Measurements from ENCODE around the gene TNFRSF1A.

- TF ChIP-seq POLR2AphosphoS5 (IDR thresholded peaks at IDR 0.05; ENCODE audit: insufficient read depth in 1 of 2, low read depth in 1 of 2) (peak; percentile 65 to 84), POLR2A (IDR thresholded peaks at IDR 0.05) (no peak)
- TF ChIP-seq, protein P1, sequence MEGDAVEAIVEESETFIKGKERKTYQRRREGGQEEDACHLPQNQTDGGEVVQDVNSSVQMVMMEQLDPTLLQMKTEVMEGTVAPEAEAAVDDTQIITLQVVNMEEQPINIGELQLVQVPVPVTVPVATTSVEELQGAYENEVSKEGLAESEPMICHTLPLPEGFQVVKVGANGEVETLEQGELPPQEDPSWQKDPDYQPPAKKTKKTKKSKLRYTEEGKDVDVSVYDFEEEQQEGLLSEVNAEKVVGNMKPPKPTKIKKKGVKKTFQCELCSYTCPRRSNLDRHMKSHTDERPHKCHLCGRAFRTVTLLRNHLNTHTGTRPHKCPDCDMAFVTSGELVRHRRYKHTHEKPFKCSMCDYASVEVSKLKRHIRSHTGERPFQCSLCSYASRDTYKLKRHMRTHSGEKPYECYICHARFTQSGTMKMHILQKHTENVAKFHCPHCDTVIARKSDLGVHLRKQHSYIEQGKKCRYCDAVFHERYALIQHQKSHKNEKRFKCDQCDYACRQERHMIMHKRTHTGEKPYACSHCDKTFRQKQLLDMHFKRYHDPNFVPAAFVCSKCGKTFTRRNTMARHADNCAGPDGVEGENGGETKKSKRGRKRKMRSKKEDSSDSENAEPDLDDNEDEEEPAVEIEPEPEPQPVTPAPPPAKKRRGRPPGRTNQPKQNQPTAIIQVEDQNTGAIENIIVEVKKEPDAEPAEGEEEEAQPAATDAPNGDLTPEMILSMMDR (IDR thresholded peaks at IDR 0.05), result no peak
Measured at GRCh38 chr12:6323340-6323994, 18.4 kb downstream of the TNFRSF1A start.
